DMS 273 (cell line): ENCODE data around the gene NR3C1.

ENCODE experiments used
- DNase-seq: peaks from one replicate; lab custom pipeline; 2025; ENCODE audit not compliant: unreplicated experiment; lab: John Stamatoyannopoulos, UW

NR3C1 gene

GRCh38 chr5:143372187-143372829 is 31.2 kb downstream of the NR3C1 start:
- peak; percentile 84 for DNase-seq

- DNase-seq = no peak
These were observed 33.0 kb downstream of the NR3C1 start for GRCh38 chr5:143370440-143370839.

- no peak for DNase-seq
These were observed 39.4 kb downstream of the NR3C1 start for GRCh38 chr5:143364061-143364460.

GRCh38 chr5:143362664-143363227 is 40.7 kb downstream of the NR3C1 start:
- DNase-seq = no peak

GRCh38 chr5:143361438-143361837 is 42.0 kb downstream of the NR3C1 start:
- peak; percentile 15 for DNase-seq

- DNase-seq = peak; percentile 12
These were observed 42.7 kb downstream of the NR3C1 start for GRCh38 chr5:143360755-143361154.

GRCh38 chr5:143359869-143360268 is 43.6 kb downstream of the NR3C1 start:
- DNase-seq = no peak

- DNase-seq = no peak
These were observed 46.5 kb downstream of the NR3C1 start for GRCh38 chr5:143356855-143357583.

- DNase-seq = peak; percentile 95
These were observed 47.8 kb downstream of the NR3C1 start for GRCh38 chr5:143355710-143356109.

- DNase-seq = no peak
These were observed 49.5 kb downstream of the NR3C1 start for GRCh38 chr5:143354025-143354424.

- no peak for DNase-seq
These were observed 50.8 kb downstream of the NR3C1 start for GRCh38 chr5:143352691-143353090.

GRCh38 chr5:143350751-143351602 is 52.5 kb downstream of the NR3C1 start:
- no peak for DNase-seq

GRCh38 chr5:143350341-143350740 is 53.1 kb downstream of the NR3C1 start:
- DNase-seq = no peak

GRCh38 chr5:143349177-143349576 is 54.3 kb downstream of the NR3C1 start:
- DNase-seq = no peak

GRCh38 chr5:143347698-143348344 is 55.7 kb downstream of the NR3C1 start:
- DNase-seq = peak; percentile 21

- no peak for DNase-seq
These were observed 56.4 kb downstream of the NR3C1 start for GRCh38 chr5:143347046-143347445.

- DNase-seq = peak; percentile 29
These were observed 57.6 kb downstream of the NR3C1 start for GRCh38 chr5:143345671-143346440.

- DNase-seq = no peak
These were observed 60.4 kb downstream of the NR3C1 start for GRCh38 chr5:143343042-143343441.

GRCh38 chr5:143342607-143343006 is 60.9 kb downstream of the NR3C1 start:
- no peak for DNase-seq
